OCI-LY3 (cell line): ENCODE measurements around the gene TPSG1.
"Not testable (repeated sequence)": the region's sequence is repeated elsewhere in the genome, so short reads cannot be mapped to it uniquely, and the experiment has no call there.

Experiments
- H2AFZ ChIP-seq: fragments of 200-600, 300-600 bp; shearing (Covaris generic); 2 replicates; pipeline ENCODE4 v1.6.0; 2014; ENCODE audit warnings: antibody characterized with exemption, low read depth, low read length
- H3K27ac ChIP-seq: fragments of 200-600, 300-600 bp; sonication (generic); 2 replicates; pipeline ENCODE4 v1.5.1; 2014; ENCODE audit warnings: mild to moderate bottlenecking, low read length, moderate library complexity, mixed read lengths
- H3K27me3 ChIP-seq: fragments of 200-600, 300-600 bp; sonication (generic); 2 replicates; pipeline ENCODE4 v1.6.1; 2014; ENCODE audit warnings: low read depth, low read length, mixed read lengths
- H3K36me3 ChIP-seq: fragments of 200-600, 300-600 bp; sonication (generic); replicated peaks from 2 replicates; pipeline ENCODE3; 2014; ENCODE audit warnings: low read depth, low read length, mixed read lengths
- H3K4me1 ChIP-seq: fragments of 300-600, 200-600 bp; sonication (generic); 2 replicates; pipeline ENCODE4 v1.6.1; 2014; ENCODE audit warnings: low read length, mixed read lengths
- H3K4me2 ChIP-seq: fragments of 200-600, 300-600 bp; sonication (generic); 2 replicates; pipeline ENCODE4 v1.6.1; 2014; ENCODE audit warnings: low read length, mixed read lengths
- H3K4me3 ChIP-seq: fragments of 300-600, 200-600 bp; sonication (generic); 2 replicates; pipeline ENCODE4 v1.5.1; 2014; ENCODE audit warnings: antibody characterized with exemption, mild to moderate bottlenecking, low read length, moderate library complexity
- H3K79me2 ChIP-seq: fragments of 300-600, 200-600 bp; shearing (Covaris generic); 2 replicates; pipeline ENCODE4 v1.6.1; 2014; ENCODE audit warnings: mild to moderate bottlenecking, low read length, mixed read lengths
- H3K9ac ChIP-seq: fragments of 300-600, 200-600 bp; shearing (Covaris generic); 2 replicates; pipeline ENCODE4 v1.6.0; 2014; ENCODE audit warnings: mild to moderate bottlenecking, low read length, moderate library complexity
- H3K9me3 ChIP-seq: fragments of 200-600, 300-600 bp; shearing (Covaris generic); 2 replicates; pipeline ENCODE4 v1.6.1; 2014; ENCODE audit warnings: low read length, mixed read lengths; ENCODE audit not compliant: insufficient read depth
- H4K20me1 ChIP-seq: fragments of 200-600, 300-600 bp; sonication (generic); 2 replicates; pipeline ENCODE4 v1.6.1; 2016; ENCODE audit warnings: low read length, mixed read lengths; ENCODE audit not compliant: insufficient read depth
- CTCF ChIP-seq: fragments of 200-600, 300-600 bp; sonication (generic); IDR thresholded peaks from 2 replicates; pipeline ENCODE4 v1.5.1; 2014; ENCODE audit warnings: antibody characterized with exemption, low read length, low read depth
- EZH2phosphoT487 ChIP-seq: fragments of 200-600 bp; shearing (Covaris generic); IDR thresholded peaks from 2 replicates; pipeline ENCODE4 v1.6.1; 2018; ENCODE audit warnings: antibody characterized with exemption, mixed run types, low read depth

TPSG1 gene

DNA sequence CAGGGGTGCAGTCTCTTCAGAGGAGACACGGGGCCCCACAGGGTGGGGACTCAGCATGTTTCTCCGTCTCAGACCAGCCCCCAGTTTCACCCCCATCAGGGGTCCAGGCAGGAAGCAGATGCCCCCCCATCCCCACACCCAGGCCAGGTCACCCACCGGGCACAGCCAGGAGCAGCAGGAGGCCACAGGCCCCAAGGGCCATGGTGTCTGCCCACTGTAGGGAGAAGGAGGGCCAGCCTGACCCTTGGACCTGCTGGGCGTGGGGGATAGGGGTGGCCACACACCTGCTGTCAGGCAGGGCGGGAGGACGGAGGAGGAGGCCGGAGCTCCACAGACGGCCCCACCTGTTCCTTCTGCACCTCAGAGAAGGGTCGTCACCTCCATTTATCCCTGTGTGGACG is at the start of gene TPSG1:
TSS of gene TPSG1 (minus strand) at position 218 of the 401 bp plus-strand sequence. CDS start at position 202, 16 bp downstream.
- no peak within 1 kb of the TSS for H3K9ac ChIP-seq
- H4K20me1 ChIP-seq = no peaks in the 10 kb centered on the region
- H3K79me2 ChIP-seq = no peaks in the 10 kb centered on the region
- no peaks in the 10 kb centered on the region for H3K9me3 ChIP-seq
- H3K36me3 ChIP-seq = no peaks in the 10 kb centered on the region
- H3K4me3 ChIP-seq = no peak within 1 kb of the TSS
- H3K4me2 ChIP-seq = no peak within 1 kb of the TSS
- H2AFZ ChIP-seq = no peak within 1 kb of the TSS
- no peak within 1 kb of the TSS for H3K27ac ChIP-seq
- H3K27me3 ChIP-seq = no peaks in the 10 kb centered on the region
- TF ChIP-seq EZH2phosphoT487 (no peak), CTCF (no peak)
- no peaks in the 10 kb centered on the region for H3K4me1 ChIP-seq

DNA sequence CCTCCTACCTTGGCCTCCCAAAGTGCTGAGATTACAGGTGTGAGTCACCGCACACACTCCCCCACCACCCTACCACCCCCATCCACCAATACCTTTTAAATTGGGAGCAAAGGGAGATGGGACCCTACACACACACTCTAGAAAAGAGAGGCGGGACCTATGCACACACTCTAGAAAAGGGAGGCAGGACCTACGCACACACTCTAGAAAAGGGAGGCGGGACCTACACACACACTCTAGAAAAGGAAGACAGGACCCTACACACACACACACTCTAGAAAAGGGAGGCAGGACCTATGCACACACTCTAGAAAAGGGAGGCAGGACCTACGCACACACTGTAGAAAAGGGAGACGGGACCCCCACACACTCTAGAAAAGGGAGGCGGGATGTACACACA is 49.7 kb upstream of the TPSG1 start:
- Histone ChIP-seq H3K4me2 (no peak overlapping the region), H4K20me1 (no peaks in the 10 kb centered on the region), H3K27ac (no peak overlapping the region), H3K27me3 (no peaks in the 10 kb centered on the region), H3K36me3 (no peaks in the 10 kb centered on the region), H2AFZ (no peak overlapping the region), H3K79me2 (no peaks in the 10 kb centered on the region), H3K4me3 (no peak overlapping the region), H3K9ac (no peak overlapping the region), H3K9me3 (no peaks in the 10 kb centered on the region), H3K4me1 (no peaks in the 10 kb centered on the region)
- no peak for TF ChIP-seq CTCF
- TF ChIP-seq EZH2phosphoT487 = no peak

DNA sequence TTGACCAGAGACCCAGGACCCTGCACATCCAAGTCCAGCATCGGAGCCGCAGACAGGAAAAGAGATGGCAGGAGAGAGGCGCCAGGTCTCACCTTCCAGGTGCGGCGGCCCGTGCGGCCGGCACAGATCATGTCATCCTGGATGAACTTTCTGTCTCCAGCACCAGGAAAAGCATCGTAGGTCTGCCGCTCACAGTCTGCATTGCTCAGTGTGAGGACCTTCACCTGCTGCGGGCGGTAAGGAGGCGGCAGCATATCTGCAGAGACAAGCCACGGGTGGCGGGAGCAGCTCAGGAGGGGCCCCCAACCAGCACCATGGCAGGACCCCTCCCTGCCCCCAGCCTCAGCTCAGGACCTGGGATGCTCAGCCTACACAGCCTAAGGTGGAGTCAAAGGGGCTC is 48.7 kb upstream of the TPSG1 start:
- H4K20me1 ChIP-seq = no peaks in the 10 kb centered on the region
- no peak overlapping the region for H3K4me3 ChIP-seq
- H2AFZ ChIP-seq = no peak overlapping the region
- H3K27ac ChIP-seq = no peak overlapping the region
- H3K9me3 ChIP-seq = no peaks in the 10 kb centered on the region
- H3K9ac ChIP-seq = no peak overlapping the region
- no peak overlapping the region for H3K4me2 ChIP-seq
- no peaks in the 10 kb centered on the region for H3K4me1 ChIP-seq
- H3K27me3 ChIP-seq = no peaks in the 10 kb centered on the region
- no peaks in the 10 kb centered on the region for H3K36me3 ChIP-seq
- no peaks in the 10 kb centered on the region for H3K79me2 ChIP-seq
- TF ChIP-seq CTCF (no peak), EZH2phosphoT487 (no peak)

GRCh38 chr16:1272453-1273198 is 47.6 kb upstream of the TPSG1 start:
- H3K4me1 ChIP-seq = no peaks in the 10 kb centered on the region
- no peaks in the 10 kb centered on the region for H3K79me2 ChIP-seq
- H3K27me3 ChIP-seq = no peaks in the 10 kb centered on the region
- no peak overlapping the region for H3K27ac ChIP-seq
- no peaks in the 10 kb centered on the region for H4K20me1 ChIP-seq
- H3K36me3 ChIP-seq = no peaks in the 10 kb centered on the region
- no peak overlapping the region for H3K4me3 ChIP-seq
- no peak overlapping the region for H3K9ac ChIP-seq
- H3K4me2 ChIP-seq = no peak overlapping the region
- H2AFZ ChIP-seq = no peak overlapping the region
- no peaks in the 10 kb centered on the region for H3K9me3 ChIP-seq
- TF ChIP-seq CTCF (no peak), EZH2phosphoT487 (no peak)

GRCh38 chr16:1271724-1272413 is 46.8 kb upstream of the TPSG1 start:
- not testable (repeated sequence) for H3K4me2 ChIP-seq, H4K20me1 ChIP-seq, H3K4me3 ChIP-seq, H3K27ac ChIP-seq, H3K79me2 ChIP-seq, H2AFZ ChIP-seq, H3K36me3 ChIP-seq, H3K9me3 ChIP-seq, H3K27me3 ChIP-seq, H3K9ac ChIP-seq, H3K4me1 ChIP-seq
